Fibroblast of skin of left quadriceps (primary cell): ENCODE results near the gene RPS27.

ENCODE experiments used
- DNase-seq, 2 experiments: peaks; one replicate each; pipeline ENCODE4 v3.0.0-alpha.2; 2013; ENCODE audit warnings: low read depth in 2 of 2

Gene RPS27

DNA sequence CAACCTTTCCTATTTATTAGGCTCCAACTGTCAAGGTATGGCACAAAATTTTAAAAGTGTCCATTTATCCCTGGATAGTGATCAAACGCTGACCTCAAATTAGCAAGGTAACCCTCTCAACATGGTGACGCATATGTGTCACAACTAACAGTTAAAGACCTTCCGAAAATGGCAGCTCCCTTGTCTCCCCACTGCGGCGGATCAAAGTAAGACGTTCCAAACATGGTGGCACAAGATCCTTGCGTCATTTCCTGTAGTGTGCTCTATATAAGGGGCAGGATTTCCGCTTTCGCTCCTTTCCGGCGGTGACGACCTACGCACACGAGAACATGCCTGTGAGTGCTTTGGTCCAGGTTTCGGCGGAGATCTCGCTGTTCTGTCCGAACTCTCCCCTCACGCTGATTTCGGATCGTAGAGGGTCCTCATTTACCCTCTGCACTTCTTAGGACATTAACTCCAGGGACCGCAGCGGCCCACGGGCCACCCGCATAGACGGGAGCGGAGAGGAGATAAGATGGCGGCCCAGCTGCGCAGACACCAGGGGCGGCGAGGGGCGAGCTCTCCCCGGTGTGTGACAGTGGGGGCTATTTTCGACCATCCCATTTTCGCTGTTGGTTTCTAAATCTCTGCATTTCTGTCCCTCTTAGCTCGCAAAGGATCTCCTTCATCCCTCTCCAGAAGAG is at the start of gene RPS27:
Gene RPS27 (plus strand): TSS at position 295 of the 683 bp plus-strand sequence. CDS start 35 bp downstream, at position 330.
- peak; percentile 97 to 98 for DNase-seq

DNA sequence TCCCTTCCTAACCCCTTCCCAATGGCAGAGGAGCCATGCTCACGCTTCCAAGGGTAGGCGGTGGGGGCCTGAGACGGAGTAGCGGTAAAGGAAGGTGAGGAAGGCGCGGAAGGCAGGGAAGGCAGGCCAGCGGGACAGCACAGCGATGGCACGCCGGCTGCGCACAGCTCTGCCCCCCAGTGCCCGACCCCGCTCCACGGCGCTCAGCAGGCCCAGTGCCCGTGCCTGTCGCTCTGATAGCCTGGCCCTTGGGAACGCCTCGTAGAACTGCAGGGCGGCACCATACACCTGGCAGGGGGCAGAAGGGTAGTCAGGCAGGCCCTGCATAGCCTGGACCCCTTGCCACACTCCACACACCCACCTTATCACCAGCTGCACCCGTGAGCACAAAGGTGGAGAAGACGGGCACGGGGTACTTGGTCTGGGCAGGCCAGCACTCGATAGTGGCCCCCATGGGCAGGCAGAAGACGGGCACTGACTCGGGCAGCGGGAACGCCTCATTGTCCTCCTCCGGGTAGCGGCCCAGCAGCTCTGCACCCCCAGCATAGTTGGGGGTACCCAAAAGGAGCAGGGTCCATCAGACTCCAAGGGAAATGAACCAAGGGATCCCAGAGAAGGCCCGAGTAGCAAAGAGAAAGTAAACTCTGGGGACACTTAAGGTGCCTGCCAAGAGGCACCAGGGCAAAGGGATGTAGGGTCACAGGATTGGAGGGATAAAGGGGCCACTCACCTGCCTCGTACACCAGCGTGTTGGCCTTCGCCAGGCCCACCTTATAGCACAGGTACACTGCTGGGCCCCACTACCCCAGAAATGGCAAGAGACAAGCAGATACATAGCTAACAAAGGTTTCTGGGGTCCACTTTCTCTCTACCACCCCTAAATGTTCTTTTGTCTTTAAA is 48.5 kb upstream of the RPS27 start:
- no peak for DNase-seq

DNA sequence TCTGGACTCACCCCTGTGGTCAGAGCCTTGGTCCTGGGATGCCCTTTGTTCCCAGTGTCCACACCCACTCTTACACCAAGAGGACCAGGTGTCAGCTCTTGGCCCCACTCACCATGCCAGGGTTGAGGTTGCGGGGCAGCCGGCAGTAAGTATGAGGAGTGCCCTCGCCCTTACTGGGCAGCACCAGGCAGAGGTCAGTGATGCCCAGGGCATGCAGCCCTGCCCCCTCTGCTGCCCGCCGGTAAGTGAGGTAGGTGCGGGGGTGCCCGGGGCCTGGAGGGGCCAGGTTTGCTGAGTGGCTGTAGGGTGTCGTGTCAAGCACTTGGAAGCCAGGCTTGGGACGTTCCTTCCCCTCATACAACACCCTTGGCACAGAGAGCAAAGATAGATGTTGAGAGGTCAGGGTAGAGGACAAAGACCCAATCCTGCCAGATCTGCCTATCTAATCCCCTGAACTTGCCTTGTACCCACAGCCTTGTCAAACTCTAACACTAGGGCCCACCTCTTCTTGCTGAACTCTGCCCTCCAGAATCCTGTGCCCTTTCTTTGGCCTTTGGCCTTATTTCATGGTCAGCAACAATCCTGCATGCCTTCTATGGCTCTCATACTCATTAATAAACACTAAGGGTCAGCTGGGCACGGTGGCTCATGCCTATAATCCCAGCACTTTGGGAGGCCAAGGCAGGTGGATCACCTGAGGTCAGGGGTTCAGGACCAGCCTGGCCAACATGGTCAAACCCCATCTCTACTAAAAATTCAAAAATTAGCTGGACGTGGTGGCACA is 47.6 kb upstream of the RPS27 start:
- DNase-seq: no peak

- DNase-seq: no peak
Observed at GRCh38 chr1:153944005-153944826, 46.3 kb upstream of the RPS27 start.

DNA sequence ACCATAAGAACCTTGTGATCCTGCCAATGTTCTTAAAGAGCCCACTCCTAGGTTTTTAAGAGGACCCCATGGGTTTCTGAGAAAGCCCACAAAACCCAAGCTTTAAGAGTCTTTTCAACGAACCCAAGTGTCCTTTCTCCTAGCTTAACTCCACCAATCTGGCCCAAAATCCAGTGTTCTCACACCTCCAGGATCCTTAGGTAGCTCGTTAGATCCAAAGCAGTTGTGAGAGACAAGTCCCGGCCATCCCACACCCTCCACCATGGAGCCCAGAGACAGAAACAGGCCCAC is 45.8 kb upstream of the RPS27 start:
- DNase-seq: no peak

- DNase-seq: no peak
Observed at GRCh38 chr1:153945131-153945794, 45.3 kb upstream of the RPS27 start.

DNA sequence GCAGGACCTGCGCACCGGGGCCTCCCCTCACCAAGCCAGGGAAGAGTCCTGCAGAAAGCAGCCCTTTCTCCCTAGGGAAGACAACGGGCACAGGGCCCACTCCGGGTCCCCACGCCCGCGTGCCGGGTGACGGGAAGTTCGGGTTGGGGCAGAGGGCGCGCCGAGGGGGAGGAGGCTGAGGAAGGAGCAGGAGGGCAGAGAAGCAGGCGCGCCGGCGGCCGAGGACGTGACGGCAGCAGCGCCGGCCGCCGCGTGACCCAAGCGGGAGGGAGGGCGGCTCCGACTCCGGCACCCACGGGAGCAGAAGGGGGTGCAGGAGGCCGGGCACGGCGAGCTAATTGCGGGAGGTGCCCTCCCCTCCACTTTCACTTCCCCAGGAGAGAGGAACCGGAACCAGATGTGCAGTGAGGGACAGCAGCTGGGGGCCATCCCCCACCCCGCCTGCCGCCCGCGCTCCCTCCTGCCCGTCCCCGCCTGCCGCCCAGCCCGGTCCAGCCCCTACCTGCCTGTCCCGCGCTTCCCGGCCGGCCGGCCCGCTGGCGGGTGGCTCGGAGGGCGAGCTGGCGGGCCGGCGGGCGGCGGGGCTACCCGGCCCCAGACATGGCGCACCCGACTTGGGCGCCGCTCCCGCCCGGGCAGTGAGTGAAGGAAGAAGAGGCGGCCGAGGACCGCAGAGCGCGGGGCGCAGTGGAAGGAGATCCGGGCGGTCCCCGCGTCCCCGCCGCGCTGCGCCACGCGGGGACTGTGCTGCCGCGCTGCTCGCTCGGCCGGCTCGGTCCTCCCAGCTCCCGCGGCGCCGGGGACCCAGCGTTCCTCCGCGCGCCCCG is 44.6 kb upstream of the RPS27 start:
- DNase-seq: no peak

GRCh38 chr1:153946622-153947241 is 43.8 kb upstream of the RPS27 start, which contains the start of gene DENND4B:
TSS of gene DENND4B (minus strand) at chr1:153946718. CDS start at chr1:153944374, 2,344 bp downstream.
- no peak for DNase-seq

- DNase-seq: no peak
Observed at GRCh38 chr1:153951183-153951582, 39.4 kb upstream of the RPS27 start.

DNA sequence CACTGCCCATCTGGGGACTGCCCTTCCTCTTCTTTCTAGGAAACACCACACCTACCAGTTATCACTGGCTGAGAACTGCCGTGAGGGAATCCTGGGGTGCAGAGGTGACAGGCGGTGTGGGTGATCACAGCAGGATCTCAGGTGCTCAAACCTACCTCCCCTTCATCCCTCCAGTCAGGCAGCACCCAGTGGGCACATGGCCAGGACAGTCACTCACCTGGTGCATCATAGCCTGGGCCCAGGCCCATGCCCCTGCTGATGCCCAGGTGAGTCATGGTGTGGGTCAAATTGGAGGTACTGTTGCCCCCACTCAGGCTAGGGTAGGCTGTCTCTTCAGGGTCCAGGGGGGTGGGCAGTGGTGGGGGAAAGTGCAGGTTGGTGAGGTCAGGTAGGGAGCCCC is 38.8 kb upstream of the RPS27 start:
- no peak for DNase-seq

DNA sequence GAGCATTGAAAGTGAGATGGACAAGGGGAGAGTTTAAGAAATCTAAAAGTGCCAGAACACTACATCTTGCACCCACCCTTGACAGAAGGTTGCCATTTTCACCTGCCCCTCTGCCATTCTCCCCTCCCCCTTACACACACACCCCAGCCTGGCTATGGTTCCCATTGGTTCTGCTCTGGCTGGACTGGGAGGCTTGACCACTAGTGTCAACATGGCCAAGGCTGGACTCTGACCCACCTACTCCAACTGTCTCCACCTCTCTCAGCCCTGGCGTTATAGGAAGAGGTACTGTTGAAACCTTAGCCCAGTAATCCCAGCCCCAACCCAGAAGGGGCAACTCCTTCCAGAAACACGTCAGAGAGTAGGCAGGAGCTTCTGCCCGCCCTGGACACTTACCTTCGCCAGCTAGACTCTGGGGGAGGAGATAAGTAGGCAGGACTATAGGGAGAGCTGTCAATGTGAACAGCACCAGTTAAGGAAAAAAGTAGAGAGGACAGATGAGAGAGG is 36.6 kb upstream of the RPS27 start:
- DNase-seq: no peak

DNA sequence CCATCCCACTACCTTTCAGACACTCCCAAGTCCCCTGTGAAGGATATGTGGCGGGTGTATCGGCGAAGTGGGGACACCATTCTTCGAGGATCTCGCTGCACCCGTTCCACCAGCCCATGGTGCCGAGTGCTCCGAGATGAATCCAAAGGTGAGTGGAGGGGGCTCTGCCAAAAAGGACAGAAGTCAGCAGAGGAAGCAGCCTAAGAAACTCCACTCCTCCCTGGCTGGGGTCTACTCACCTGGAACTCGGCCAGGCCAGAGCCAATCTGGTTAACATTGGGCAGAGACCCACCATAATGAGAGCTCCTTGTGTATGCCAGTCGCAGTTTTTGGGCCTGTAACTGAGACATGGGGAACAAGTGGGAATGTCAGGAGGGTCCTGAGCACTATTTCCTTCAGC is 35.7 kb upstream of the RPS27 start:
- no peak for DNase-seq

GRCh38 chr1:153956997-153957715 is 33.4 kb upstream of the RPS27 start:
- no peak for DNase-seq

- DNase-seq: no peak
Observed at GRCh38 chr1:153957744-153958110, 32.8 kb upstream of the RPS27 start.

DNA sequence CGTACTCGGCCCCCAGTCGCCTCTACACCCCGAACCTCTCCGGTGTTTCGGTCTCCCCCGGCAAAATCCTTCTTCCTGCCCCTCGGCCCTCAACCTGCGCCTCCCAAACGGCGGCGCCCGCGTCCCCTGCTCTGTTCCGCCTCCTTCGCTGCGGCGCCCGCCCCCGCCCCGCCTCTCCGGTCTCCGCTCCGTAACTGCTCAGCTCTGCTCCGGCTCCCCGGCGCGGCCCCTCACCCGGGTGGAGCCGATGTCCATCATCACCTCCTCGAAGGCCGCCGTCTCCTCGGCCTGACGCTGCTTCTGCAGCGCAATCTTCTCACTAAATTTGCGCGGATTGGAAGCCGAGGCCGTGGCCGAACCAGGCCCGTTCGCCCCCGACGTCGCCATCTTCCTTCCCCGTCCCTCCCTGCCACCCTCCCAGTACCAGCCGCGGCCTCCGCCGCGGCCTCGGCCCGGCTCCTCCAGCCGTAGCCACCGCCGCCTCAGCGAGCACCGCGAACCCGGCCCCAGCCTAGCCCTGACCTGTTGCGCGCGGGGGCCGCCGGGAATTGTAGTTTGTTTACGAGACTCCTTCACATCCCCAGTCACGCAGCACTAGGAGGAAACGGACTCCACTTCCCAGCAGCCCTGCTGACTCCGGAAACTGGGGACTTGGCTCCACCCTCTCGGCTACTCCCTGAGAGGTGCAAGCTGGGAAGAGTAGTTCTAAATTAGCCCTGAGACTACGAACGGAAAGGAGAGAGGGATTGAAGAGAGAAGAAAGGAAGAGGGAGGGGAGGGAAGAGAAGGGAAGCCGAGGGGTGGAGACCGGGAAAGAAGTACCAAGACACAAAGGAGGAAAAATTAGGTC is 32.2 kb upstream of the RPS27 start, which contains the start of gene CRTC2:
Gene CRTC2 (minus strand): TSS at position 502 of the 850 bp plus-strand sequence. CDS start 115 bp downstream, at position 387.
- DNase-seq: peak; percentile 95

- DNase-seq: no peak
Observed at GRCh38 chr1:153958961-153959260, 31.7 kb upstream of the RPS27 start.

- no peak for DNase-seq
Observed at GRCh38 chr1:153959454-153959853, 31.1 kb upstream of the RPS27 start.

- DNase-seq: no peak
Observed at GRCh38 chr1:153960206-153960605, 30.4 kb upstream of the RPS27 start.
